ENCODE results near the gene ZKSCAN4. TPM values are rescaled to one million over a fixed set of nuclear protein-coding genes. Genes with fewer than 3 reads are reported as not detected.

The ZKSCAN4 gene
- polyA plus RNA-seq, 2 of the 4 experiments (the other 2 are of a cell fraction) = 1.8 to 2.3 TPM

- TF ChIP-seq REST (IDR thresholded peaks at IDR 0.05) = no peak
- TF ChIP-seq MAFK (IDR thresholded peaks at IDR 0.05; ENCODE audit: partially characterized antibody) = no peak
- no peak for TF ChIP-seq NR3C1 (IDR thresholded peaks at IDR 0.05)
- TF ChIP-seq, protein P1, sequence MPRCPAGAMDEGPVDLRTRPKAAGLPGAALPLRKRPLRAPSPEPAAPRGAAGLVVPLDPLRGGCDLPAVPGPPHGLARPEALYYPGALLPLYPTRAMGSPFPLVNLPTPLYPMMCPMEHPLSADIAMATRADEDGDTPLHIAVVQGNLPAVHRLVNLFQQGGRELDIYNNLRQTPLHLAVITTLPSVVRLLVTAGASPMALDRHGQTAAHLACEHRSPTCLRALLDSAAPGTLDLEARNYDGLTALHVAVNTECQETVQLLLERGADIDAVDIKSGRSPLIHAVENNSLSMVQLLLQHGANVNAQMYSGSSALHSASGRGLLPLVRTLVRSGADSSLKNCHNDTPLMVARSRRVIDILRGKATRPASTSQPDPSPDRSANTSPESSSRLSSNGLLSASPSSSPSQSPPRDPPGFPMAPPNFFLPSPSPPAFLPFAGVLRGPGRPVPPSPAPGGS (IDR thresholded peaks at IDR 0.05) = no peak
- TF ChIP-seq MYC (IDR thresholded peaks at IDR 0.05; ENCODE audit: borderline replicate concordance, low read length) = no peak
- no peak for TF ChIP-seq TP53 (CRISPR knock-in tag; IDR thresholded peaks at IDR 0.05)
- TF ChIP-seq, protein P2, sequence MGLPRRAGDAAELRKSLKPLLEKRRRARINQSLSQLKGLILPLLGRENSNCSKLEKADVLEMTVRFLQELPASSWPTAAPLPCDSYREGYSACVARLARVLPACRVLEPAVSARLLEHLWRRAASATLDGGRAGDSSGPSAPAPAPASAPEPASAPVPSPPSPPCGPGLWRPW (IDR thresholded peaks at IDR 0.05) = no peak
- TF ChIP-seq CEBPB (IDR thresholded peaks at IDR 0.05) = no peak
These were observed 434 bp downstream of the ZKSCAN4 start (continued) for GRCh38 chr6:28251661-28252008.

DNA sequence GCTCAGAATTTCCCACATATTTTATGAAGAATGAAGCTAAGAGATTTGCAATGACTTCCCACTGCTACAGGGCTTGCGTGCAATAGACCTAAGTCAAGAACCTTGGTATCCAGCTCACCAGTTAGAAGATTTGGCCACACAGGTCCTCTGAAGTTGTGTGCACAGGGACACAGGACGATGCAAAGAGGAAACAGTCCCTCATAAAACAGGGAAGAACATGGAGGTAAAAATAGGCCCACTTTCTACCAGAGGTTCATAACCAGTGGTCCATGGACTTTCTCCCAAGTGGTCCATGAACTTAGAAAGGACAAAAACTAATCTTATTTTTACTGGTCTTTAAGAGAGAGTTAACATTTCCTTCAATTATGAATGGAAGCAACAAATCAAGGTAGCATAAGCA, 1.3 kb downstream of the ZKSCAN4 start:
- Histone ChIP-seq H3K4me2 (peak overlapping the region; percentile 76), H3K27ac (no peak overlapping the region), H3K4me3 (peak overlapping the region; percentile 86), H3K4me1 (peaks cover 5% of the 10 kb centered on the region; the same call in 1 of the 3 replicates), H3K9me3 (no peaks in the 10 kb centered on the region)
- WGBS (ENCODE audit: missing lambda C conversion rate) = 84% methylated on average over 2 of the region's 2 CpGs
- ChIA-PET CTCF (interaction anchor here (0.5 to 1.0 kb wide), 2 partner anchors 105 to 1691 kb away, joined by 3 read pairs; no protein-coding TSS in a partner anchor), POLR2A (no interaction called here)
- DNase-seq (ENCODE audit: low read depth in 1 of 2, low spot score in 1 of 2) = no peak
- no peak for ATAC-seq
- FAIRE-seq = no peak
- no peak for TF ChIP-seq HEYL (CRISPR knock-in tag; IDR thresholded peaks at IDR 0.05)
- TF ChIP-seq MYC (IDR thresholded peaks at IDR 0.05; ENCODE audit: borderline replicate concordance, low read length) = no peak
- no peak for TF ChIP-seq HOXA7 (CRISPR knock-in tag; IDR thresholded peaks at IDR 0.05)
- no peak for TF ChIP-seq PHF8 (IDR thresholded peaks at IDR 0.05; ENCODE audit: borderline replicate concordance, low read depth)
- no peak for TF ChIP-seq ZC3H11A (IDR thresholded peaks at IDR 0.05)
- TF ChIP-seq RFX5 (IDR thresholded peaks at IDR 0.05) = no peak
- TF ChIP-seq RCOR1 (IDR thresholded peaks at IDR 0.05; ENCODE audit: low read depth, low read length) = no peak
- no peak for TF ChIP-seq BHLHE40 (IDR thresholded peaks at IDR 0.05; ENCODE audit: low read depth, low read length)
- TF ChIP-seq, protein P1 (IDR thresholded peaks at IDR 0.05) = no peak
- no peak for TF ChIP-seq HOXB5 (CRISPR knock-in tag; IDR thresholded peaks at IDR 0.05)
- TF ChIP-seq JUNB (IDR thresholded peaks at IDR 0.05) = no peak
- no peak for TF ChIP-seq CHD4 (IDR thresholded peaks at IDR 0.05; ENCODE audit: borderline replicate concordance)
- TF ChIP-seq NFE2L2 (conservative IDR thresholded peaks at IDR 0.05; ENCODE audit: low read length) = no peak
- no peak for TF ChIP-seq ELK1 (IDR thresholded peaks at IDR 0.05; ENCODE audit: low read depth, low read length)
- no peak for TF ChIP-seq TFCP2L1 (CRISPR knock-in tag; IDR thresholded peaks at IDR 0.05)
- TF ChIP-seq, protein P3, sequence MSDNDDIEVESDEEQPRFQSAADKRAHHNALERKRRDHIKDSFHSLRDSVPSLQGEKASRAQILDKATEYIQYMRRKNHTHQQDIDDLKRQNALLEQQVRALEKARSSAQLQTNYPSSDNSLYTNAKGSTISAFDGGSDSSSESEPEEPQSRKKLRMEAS (IDR thresholded peaks at IDR 0.05) = no peak
- no peak for TF ChIP-seq HOXB13 (CRISPR knock-in tag; IDR thresholded peaks at IDR 0.05; ENCODE audit: low read depth)
- TF ChIP-seq KDM1A (IDR thresholded peaks at IDR 0.05; ENCODE audit: low read depth) = no peak
- no peak for TF ChIP-seq HMGXB4 (CRISPR knock-in tag; IDR thresholded peaks at IDR 0.05; ENCODE audit: borderline replicate concordance)
- no peak for TF ChIP-seq EHF (CRISPR knock-in tag; IDR thresholded peaks at IDR 0.05)
